Neural cell (in vitro differentiated cells): ENCODE data around the gene DENND2A.

Source experiments
- EP300 ChIP-seq: fragments of 450-650 bp; conservative IDR thresholded peaks from 2 replicates; pipeline ENCODE4 v1.6.1; 2014; ENCODE audit warnings: antibody characterized with exemption, mild to moderate bottlenecking, moderate library complexity; ENCODE audit not compliant: poor library complexity, severe bottlenecking
- RAD21 ChIP-seq: fragments of 450-650 bp; conservative IDR thresholded peaks from 2 replicates; pipeline ENCODE4 v1.6.1; 2014; ENCODE audit warnings: antibody characterized with exemption, mild to moderate bottlenecking, moderate library complexity
- TAF1 ChIP-seq: IDR thresholded peaks from 2 replicates; pipeline ENCODE4 v1.6.1; 2012; ENCODE audit warnings: low read depth

GRCh38 chr7:140609646-140610045, 31.0 kb downstream of the DENND2A start:
- TF ChIP-seq RAD21 (no peak), TAF1 (no peak), EP300 (no peak)
